OCI-LY1 (cell line): ENCODE data around the gene ATG9B.

ENCODE experiments used
- CTCF ChIP-seq: fragments of 200-600 bp; sonication (generic), shearing (Covaris generic); IDR thresholded peaks from 2 replicates; pipeline ENCODE4 v1.5.1; 2017; ENCODE audit warnings: mild to moderate bottlenecking, antibody characterized with exemption, low read length, moderate library complexity, mixed read lengths
- EZH2 ChIP-seq: fragments of 200-600 bp; sonication (generic), shearing (Covaris generic); IDR thresholded peaks from 2 replicates; pipeline ENCODE4 v1.8.0; 2017; ENCODE audit warnings: borderline replicate concordance, mixed run types, mild to moderate bottlenecking, antibody characterized with exemption, low read length, moderate library complexity, mixed read lengths

GRCh38 chr7:151013356-151013732, 10.9 kb downstream of the ATG9B start:
- no peak for TF ChIP-seq CTCF
- no peak for TF ChIP-seq EZH2
